GM18907 (cell line): Measurements from ENCODE around the gene IER2.
"Not testable (repeated sequence)": the region's sequence is repeated elsewhere in the genome, so short reads cannot be mapped to it uniquely, and the experiment has no call there.

Experiments used
- ATAC-seq: cut with Tn5 transposase; IDR thresholded peaks from one replicate; pipeline ENCODE4 v1.9.1; 2021; ENCODE audit warnings: mild to moderate bottlenecking, moderate library complexity; ENCODE audit not compliant: unreplicated experiment

IER2 gene

GRCh38 chr19:13138171-13138915, 11.9 kb upstream of the IER2 start:
- no peak for ATAC-seq

GRCh38 chr19:13138916-13139198, 11.4 kb upstream of the IER2 start:
- no peak for ATAC-seq

- no peak for ATAC-seq
Observed at GRCh38 chr19:13139633-13140311, 10.4 kb upstream of the IER2 start.

- ATAC-seq: no peak
Observed at GRCh38 chr19:13146763-13147563, 3.2 kb upstream of the IER2 start.

GRCh38 chr19:13149173-13149627, 1.0 kb upstream of the IER2 start:
- not testable (repeated sequence) for ATAC-seq

- peak; percentile 2 for ATAC-seq
Observed at GRCh38 chr19:13149628-13150186, 504 bp upstream of the IER2 start.

GRCh38 chr19:13150931-13151604, 857 bp downstream of the IER2 start:
- no peak for ATAC-seq

GRCh38 chr19:13151605-13152355, 1.6 kb downstream of the IER2 start:
- peak; percentile 35 for ATAC-seq

GRCh38 chr19:13152356-13152973, 2.3 kb downstream of the IER2 start:
- ATAC-seq: peak; percentile 6

- peak; percentile 34 for ATAC-seq
Observed at GRCh38 chr19:13152974-13153568, 2.9 kb downstream of the IER2 start.

GRCh38 chr19:13153569-13154240, 3.5 kb downstream of the IER2 start:
- ATAC-seq: no peak

GRCh38 chr19:13154241-13154778, 4.1 kb downstream of the IER2 start:
- ATAC-seq: no peak

- no peak for ATAC-seq
Observed at GRCh38 chr19:13154911-13155471, 4.8 kb downstream of the IER2 start.

GRCh38 chr19:13155472-13156359, 5.5 kb downstream of the IER2 start:
- ATAC-seq: peak; percentile 24

GRCh38 chr19:13159713-13160112, 9.5 kb downstream of the IER2 start:
- ATAC-seq: no peak

- ATAC-seq: no peak
Observed at GRCh38 chr19:13160557-13160956, 10.3 kb downstream of the IER2 start.
